Measurements from ENCODE around the gene POLE.

The POLE gene

DNA sequence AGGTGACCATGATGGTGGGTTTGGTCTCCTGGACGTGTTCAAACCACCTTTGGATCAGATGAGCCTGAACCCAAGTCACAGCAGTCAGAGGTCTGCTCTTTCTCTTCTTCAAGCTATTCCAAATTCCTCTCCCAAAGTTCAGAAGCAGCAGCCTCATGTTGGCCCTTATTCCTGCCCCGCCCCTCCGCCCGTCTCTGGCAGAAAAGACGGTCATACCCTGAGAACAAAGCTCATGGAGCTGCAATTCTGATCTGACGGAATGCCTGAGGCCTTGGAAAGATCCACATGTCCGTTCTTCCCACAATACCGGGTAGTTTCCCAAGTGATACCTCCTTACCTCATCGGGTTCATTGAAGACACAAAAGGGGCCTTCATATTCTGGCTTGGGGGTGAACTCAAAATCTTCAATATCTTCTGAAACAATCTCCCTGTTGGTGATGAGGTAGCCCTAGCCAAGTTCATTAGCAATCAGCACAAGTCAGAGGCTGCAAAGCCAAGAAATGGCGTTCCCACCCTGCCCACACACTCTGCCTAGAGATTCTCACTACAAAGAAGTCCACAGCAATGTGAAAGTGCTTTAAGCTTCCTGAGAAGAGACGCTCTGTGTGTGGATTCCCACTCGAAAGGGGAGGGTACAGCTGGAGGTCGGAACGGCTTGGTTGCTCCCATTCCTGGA lies 11.2 kb downstream of the POLE start:
- TF ChIP-seq NFIC (IDR thresholded peaks at IDR 0.05) (no peak), REST (IDR thresholded peaks at IDR 0.05; ENCODE audit: low read depth) (no peak), CEBPB (IDR thresholded peaks at IDR 0.05) (no peak), TAF1 (IDR thresholded peaks at IDR 0.05; ENCODE audit: low read depth) (no peak), FOXM1 (IDR thresholded peaks at IDR 0.05; ENCODE audit: borderline replicate concordance, low read depth) (no peak), TEAD4 (IDR thresholded peaks at IDR 0.05) (no peak), EP300 (IDR thresholded peaks at IDR 0.05; ENCODE audit: borderline replicate concordance) (no peak), CREB1 (IDR thresholded peaks at IDR 0.05; ENCODE audit: low read depth) (no peak), ZBTB7A (IDR thresholded peaks at IDR 0.05; ENCODE audit: low read depth) (no peak), EGR1 (IDR thresholded peaks at IDR 0.05) (no peak), RAD21 (IDR thresholded peaks at IDR 0.05; ENCODE audit: low read depth) (no peak), YY1 (IDR thresholded peaks at IDR 0.05; ENCODE audit: low read depth) (no peak), TCF12 (IDR thresholded peaks at IDR 0.05; ENCODE audit: low read depth) (no peak)
- TF ChIP-seq, protein P1, sequence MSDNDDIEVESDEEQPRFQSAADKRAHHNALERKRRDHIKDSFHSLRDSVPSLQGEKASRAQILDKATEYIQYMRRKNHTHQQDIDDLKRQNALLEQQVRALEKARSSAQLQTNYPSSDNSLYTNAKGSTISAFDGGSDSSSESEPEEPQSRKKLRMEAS (IDR thresholded peaks at IDR 0.05): no peak
- TF ChIP-seq, protein P2, sequence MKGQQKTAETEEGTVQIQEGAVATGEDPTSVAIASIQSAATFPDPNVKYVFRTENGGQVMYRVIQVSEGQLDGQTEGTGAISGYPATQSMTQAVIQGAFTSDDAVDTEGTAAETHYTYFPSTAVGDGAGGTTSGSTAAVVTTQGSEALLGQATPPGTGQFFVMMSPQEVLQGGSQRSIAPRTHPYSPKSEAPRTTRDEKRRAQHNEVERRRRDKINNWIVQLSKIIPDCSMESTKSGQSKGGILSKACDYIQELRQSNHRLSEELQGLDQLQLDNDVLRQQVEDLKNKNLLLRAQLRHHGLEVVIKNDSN (IDR thresholded peaks at IDR 0.05): no peak

DNA sequence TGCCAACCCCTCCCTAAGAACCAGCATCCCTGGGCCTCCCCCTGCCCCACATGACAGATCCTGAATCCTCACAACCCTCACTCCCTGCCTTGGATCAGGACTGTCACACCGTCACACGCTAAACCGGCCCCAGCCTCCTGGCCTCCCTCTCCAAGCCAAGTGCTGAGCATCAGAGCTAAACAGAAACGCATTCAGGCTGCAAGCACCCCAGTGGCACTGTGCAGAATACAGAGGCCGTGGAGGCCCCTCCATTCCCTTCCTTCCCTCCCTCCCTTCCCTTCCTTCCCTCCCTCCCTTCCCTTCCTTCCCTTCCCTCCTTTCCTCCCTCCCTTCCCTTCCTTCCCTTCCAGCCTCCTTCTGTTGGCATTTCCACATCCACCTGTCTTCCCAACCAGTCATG lies 12.6 kb downstream of the POLE start:
- no peak for TF ChIP-seq REST (IDR thresholded peaks at IDR 0.05; ENCODE audit: low read depth)
- TF ChIP-seq, protein P1 (IDR thresholded peaks at IDR 0.05): no peak
- no peak for TF ChIP-seq TEAD4 (IDR thresholded peaks at IDR 0.05)
- TF ChIP-seq YY1 (IDR thresholded peaks at IDR 0.05; ENCODE audit: low read depth): no peak
- TF ChIP-seq ZBTB7A (IDR thresholded peaks at IDR 0.05; ENCODE audit: low read depth): no peak
- no peak for TF ChIP-seq TCF12 (IDR thresholded peaks at IDR 0.05; ENCODE audit: low read depth)
- TF ChIP-seq CEBPB (IDR thresholded peaks at IDR 0.05): no peak
- no peak for TF ChIP-seq EP300 (IDR thresholded peaks at IDR 0.05; ENCODE audit: borderline replicate concordance)
- TF ChIP-seq TAF1 (IDR thresholded peaks at IDR 0.05; ENCODE audit: low read depth): no peak
- no peak for TF ChIP-seq CREB1 (IDR thresholded peaks at IDR 0.05; ENCODE audit: low read depth)
- no peak for TF ChIP-seq NFIC (IDR thresholded peaks at IDR 0.05)
- TF ChIP-seq, protein P2 (IDR thresholded peaks at IDR 0.05): no peak
- no peak for TF ChIP-seq FOXM1 (IDR thresholded peaks at IDR 0.05; ENCODE audit: borderline replicate concordance, low read depth)
- no peak for TF ChIP-seq RAD21 (IDR thresholded peaks at IDR 0.05; ENCODE audit: low read depth)
- no peak for TF ChIP-seq EGR1 (IDR thresholded peaks at IDR 0.05)

DNA sequence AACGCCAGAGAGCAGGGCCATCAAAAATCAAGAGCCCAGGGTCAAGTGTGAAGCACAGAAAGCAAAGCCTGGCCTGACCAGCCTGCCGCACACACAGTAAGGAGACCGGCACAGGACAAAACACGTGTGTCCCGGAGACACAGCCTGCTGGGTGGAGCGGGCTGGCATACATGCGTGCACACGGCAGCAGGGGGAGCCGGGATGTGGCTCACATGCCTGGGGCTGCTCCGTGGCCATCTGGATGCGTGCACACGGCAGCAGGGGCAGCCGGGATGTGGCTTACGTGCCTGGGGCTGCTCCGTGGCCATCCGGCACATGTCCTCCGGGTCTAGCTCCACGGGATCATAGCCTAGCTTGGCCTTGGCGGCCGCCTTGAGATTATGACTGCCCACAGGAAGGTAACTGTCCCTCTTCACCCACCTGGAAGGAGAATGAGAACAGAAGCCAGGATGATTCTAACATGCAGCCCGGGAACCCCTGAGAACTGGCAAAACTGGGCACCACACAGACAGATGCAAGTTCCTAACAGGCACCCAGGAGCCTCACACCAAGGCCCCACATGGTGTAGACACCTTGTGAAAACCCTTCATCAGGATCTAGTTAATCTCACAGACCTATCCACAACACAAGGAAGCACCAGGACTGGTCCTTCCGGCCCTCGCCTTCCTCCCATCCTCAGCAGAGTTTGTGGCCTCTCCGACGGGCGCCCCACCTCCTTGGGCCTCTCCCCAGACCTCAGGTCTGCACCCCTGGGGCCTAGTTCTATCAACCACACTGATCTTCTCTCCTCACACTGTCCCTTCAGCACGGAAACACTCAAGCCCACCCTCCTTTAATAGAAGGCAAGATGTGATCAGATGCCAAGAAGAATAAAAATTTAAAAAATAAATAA lies 13.6 kb downstream of the POLE start:
- no peak for TF ChIP-seq EGR1 (IDR thresholded peaks at IDR 0.05)
- TF ChIP-seq NFIC (IDR thresholded peaks at IDR 0.05): no peak
- no peak for TF ChIP-seq REST (IDR thresholded peaks at IDR 0.05; ENCODE audit: low read depth)
- TF ChIP-seq EP300 (IDR thresholded peaks at IDR 0.05; ENCODE audit: borderline replicate concordance): no peak
- TF ChIP-seq, protein P2 (IDR thresholded peaks at IDR 0.05): no peak
- TF ChIP-seq CREB1 (IDR thresholded peaks at IDR 0.05; ENCODE audit: low read depth): no peak
- no peak for TF ChIP-seq TEAD4 (IDR thresholded peaks at IDR 0.05)
- no peak for TF ChIP-seq FOXM1 (IDR thresholded peaks at IDR 0.05; ENCODE audit: borderline replicate concordance, low read depth)
- no peak for TF ChIP-seq TAF1 (IDR thresholded peaks at IDR 0.05; ENCODE audit: low read depth)
- TF ChIP-seq, protein P1 (IDR thresholded peaks at IDR 0.05): no peak
- TF ChIP-seq CEBPB (IDR thresholded peaks at IDR 0.05): no peak
- no peak for TF ChIP-seq ZBTB7A (IDR thresholded peaks at IDR 0.05; ENCODE audit: low read depth)
- TF ChIP-seq TCF12 (IDR thresholded peaks at IDR 0.05; ENCODE audit: low read depth): no peak

Measured in Ishikawa (cell line).